Tibial nerve (tissue), 4 donors: ENCODE data around the gene SMYD3. TPM values are rescaled to one million over a fixed set of nuclear protein-coding genes. Genes with fewer than 3 reads are reported as not detected.
A peak's percentile ranks its signal among the peaks of the same experiment; 100 is the strongest.

ENCODE experiments used
- DNase-seq, 2 donors: peaks; one replicate each; pipeline ENCODE4 v3.0.0-alpha.2; 2019; ENCODE audit warnings: low spot score in 2 of 2
- H3K27ac ChIP-seq, 4 donors: fragments of 200-600 bp; sonication (generic) in 3 of 4; one replicate each; pipeline ENCODE4 v1.5.1; 2017 to 2019; ENCODE audit warnings: mild to moderate bottlenecking in 1 of 4
- H3K27me3 ChIP-seq, 2 donors: fragments of 200-600 bp; sonication (generic) in 1 of 2; one replicate each; pipeline versions ENCODE4 v1.5.1 to v1.6.0; 2017 to 2019
- H3K36me3 ChIP-seq, 3 donors: fragments of 200-600 bp; sonication (generic); one replicate each; pipeline ENCODE4 v1.5.1; 2018 to 2019
- H3K4me1 ChIP-seq, 4 donors: fragments of 200-600 bp; sonication (generic) in 3 of 4; one replicate each; pipeline ENCODE4 v1.5.1; 2017 to 2019
- H3K4me3 ChIP-seq, 4 donors: fragments of 200-600 bp; sonication (generic) in 3 of 4; one replicate each; pipeline ENCODE4 v1.5.1; 2017 to 2019; ENCODE audit warnings: mild to moderate bottlenecking in 1 of 4, moderate library complexity in 1 of 4
- H3K9me3 ChIP-seq, 4 donors: fragments of 200-600 bp; sonication (generic) in 3 of 4; one replicate each; pipeline ENCODE4 v1.5.1; 2017 to 2019
- EP300 ChIP-seq, 2 donors: sonication (generic); formaldehyde crosslinking; IDR thresholded peaks; one replicate each; pipeline ENCODE4 v1.6.1; 2017; ENCODE audit warnings: antibody characterized with exemption in 2 of 2, mild to moderate bottlenecking in 1 of 2
- POLR2A ChIP-seq, 2 donors: fragments of 450-650 bp; IDR thresholded peaks; one replicate each; pipeline ENCODE4 v1.6.1; 2017; ENCODE audit warnings: antibody characterized with exemption in 2 of 2, mild to moderate bottlenecking in 2 of 2, moderate library complexity in 2 of 2
- WGBS, 2 donors: methylation state at CpG; one replicate each; pipeline ENCODE4 v1.1.5; 2018; 5-methylcytosine and 5-hydroxymethylcytosine counted together
- total RNA-seq, 4 donors: library from RNA; depleted of rRNA; stranded (reverse); fragments of >200 nt; gene quantifications; one replicate each; pipeline ENCODE4 v1.1.0, GENCODE V29; 2016
- TF ChIP-seq, protein P1 (sequence below), 5 experiments: fragments of 200-600 bp in 3 of 5; fragments of 450-650 bp in 2 of 5; sonication (generic) in 3 of 5; IDR thresholded peaks; one replicate each; pipeline ENCODE4 v1.5.1; 2016 to 2019; ENCODE audit warnings: antibody characterized with exemption in 5 of 5, mild to moderate bottlenecking in 3 of 5, moderate library complexity in 2 of 5

Gene SMYD3
- total RNA-seq, 4 donors from 2014 or later: 22.2 to 30.3 (median 27.0) TPM

DNA sequence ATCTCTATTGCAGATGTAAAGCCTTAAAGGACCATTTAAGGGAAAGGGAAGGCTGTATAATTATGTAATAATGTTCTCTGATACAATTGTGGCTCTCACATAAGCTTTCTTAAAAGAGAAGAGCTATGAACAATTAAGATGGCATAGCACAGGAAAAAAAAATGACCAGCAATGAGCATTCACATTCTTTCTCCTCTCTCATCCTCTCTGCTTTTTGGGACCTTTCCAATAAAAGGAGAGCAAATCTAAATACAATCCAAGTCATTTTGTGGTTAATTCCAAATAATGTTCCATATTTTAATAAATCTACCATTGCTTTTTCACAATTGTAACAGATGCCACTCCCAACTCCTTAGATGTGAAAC lies 23.5 kb downstream of the SMYD3 start:
- TF ChIP-seq, protein P1, sequence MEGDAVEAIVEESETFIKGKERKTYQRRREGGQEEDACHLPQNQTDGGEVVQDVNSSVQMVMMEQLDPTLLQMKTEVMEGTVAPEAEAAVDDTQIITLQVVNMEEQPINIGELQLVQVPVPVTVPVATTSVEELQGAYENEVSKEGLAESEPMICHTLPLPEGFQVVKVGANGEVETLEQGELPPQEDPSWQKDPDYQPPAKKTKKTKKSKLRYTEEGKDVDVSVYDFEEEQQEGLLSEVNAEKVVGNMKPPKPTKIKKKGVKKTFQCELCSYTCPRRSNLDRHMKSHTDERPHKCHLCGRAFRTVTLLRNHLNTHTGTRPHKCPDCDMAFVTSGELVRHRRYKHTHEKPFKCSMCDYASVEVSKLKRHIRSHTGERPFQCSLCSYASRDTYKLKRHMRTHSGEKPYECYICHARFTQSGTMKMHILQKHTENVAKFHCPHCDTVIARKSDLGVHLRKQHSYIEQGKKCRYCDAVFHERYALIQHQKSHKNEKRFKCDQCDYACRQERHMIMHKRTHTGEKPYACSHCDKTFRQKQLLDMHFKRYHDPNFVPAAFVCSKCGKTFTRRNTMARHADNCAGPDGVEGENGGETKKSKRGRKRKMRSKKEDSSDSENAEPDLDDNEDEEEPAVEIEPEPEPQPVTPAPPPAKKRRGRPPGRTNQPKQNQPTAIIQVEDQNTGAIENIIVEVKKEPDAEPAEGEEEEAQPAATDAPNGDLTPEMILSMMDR (IDR thresholded peaks at IDR 0.05): no peak
- no peak for TF ChIP-seq EP300 (IDR thresholded peaks at IDR 0.05)
- TF ChIP-seq POLR2A (IDR thresholded peaks at IDR 0.05): no peak
- peak overlapping the region in 3 of 4 donors; percentile 0 to 59 (median 50) for H3K27ac ChIP-seq
- H3K9me3 ChIP-seq: no peaks in the 10 kb centered on the region
- H3K4me1 ChIP-seq: peaks cover 0 to 13% (median 0%) of the 10 kb centered on the region in 4 donors
- no peak for DNase-seq
- peak overlapping the region in 2 of 4 donors; percentile 7 to 23 for H3K4me3 ChIP-seq
- no peaks in the 10 kb centered on the region for H3K36me3 ChIP-seq
- H3K27me3 ChIP-seq: no peaks in the 10 kb centered on the region

DNA sequence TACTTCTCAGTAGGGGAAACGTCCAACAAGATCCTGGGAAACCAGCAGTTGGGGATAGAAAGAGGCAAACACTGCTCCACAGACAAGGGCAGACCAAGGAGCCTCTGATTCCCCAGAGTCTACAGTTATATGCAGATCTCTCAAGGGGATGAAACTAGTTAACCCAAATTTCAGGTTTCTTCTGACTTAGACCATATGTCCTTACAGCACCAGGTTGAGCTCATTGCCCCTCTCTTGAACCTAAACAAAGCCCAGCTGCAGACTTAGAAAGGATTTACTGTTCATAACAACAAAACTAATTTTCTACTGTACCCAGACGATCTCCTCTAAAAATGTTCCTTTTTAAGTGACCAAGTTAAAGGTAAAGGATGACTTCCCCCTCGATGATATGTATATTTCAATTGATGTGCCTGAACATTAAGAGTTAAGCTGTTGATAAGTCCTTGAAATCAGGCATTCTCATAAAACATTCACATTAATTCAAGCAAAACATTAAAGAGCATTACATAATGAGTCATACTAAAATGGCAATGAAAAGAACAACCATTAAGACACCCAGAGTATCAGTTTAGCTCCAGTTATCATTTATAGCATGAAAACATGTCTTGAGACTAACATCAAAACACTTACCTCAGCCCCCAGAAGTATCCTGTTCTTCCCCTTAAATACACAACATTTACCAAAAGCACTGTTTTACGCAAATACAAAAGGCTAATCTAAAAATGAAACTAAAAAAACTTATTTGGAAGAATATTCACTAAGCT lies 24.1 kb downstream of the SMYD3 start:
- peak overlapping the region in 2 of 4 donors; percentile 7 to 23 for H3K4me3 ChIP-seq
- H3K27ac ChIP-seq: peak overlapping the region in 3 of 4 donors; percentile 0 to 59 (median 50)
- no peaks in the 10 kb centered on the region for H3K9me3 ChIP-seq
- 31 to 37% methylated on average over 4 of the region's 4 CpGs for WGBS, 2 donors
- H3K36me3 ChIP-seq: no peaks in the 10 kb centered on the region
- no peak for TF ChIP-seq EP300 (IDR thresholded peaks at IDR 0.05)
- TF ChIP-seq, protein P1 (IDR thresholded peaks at IDR 0.05): no peak
- no peak for TF ChIP-seq POLR2A (IDR thresholded peaks at IDR 0.05)
- H3K27me3 ChIP-seq: no peaks in the 10 kb centered on the region
- DNase-seq: no peak
- H3K4me1 ChIP-seq: peaks cover 0 to 13% (median 0%) of the 10 kb centered on the region in 4 donors

DNA sequence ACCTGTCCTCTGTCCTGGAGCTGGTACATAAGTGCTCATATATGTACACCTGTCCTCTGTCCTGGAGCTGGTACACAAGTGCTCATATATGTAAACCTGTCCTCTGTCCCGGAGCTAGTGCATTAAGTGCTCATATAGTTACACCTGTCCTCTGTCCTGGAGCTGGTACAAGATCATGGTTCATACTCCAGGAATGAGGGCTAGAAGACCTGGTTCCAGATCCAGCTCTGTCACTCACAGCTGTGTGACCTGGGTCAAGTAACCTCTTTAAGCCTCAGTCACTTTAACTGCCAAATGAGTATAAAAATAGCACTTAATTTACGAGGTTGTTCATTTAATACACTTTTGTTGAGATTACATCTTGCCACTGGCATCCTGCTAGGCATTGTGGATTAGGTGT lies 28.0 kb downstream of the SMYD3 start:
- H3K4me3 ChIP-seq: no peak overlapping the region
- no peak for DNase-seq
- no peaks in the 10 kb centered on the region for H3K36me3 ChIP-seq
- TF ChIP-seq EP300 (IDR thresholded peaks at IDR 0.05) (no peak), POLR2A (IDR thresholded peaks at IDR 0.05) (no peak)
- TF ChIP-seq, protein P1 (IDR thresholded peaks at IDR 0.05): no peak
- WGBS, 2 donors: 93 to 94% methylated on average over 2 of the region's 2 CpGs
- H3K4me1 ChIP-seq: peaks cover 0 to 25% (median 2%) of the 10 kb centered on the region in 4 donors
- no peaks in the 10 kb centered on the region for H3K27me3 ChIP-seq
- H3K27ac ChIP-seq: no peak overlapping the region
- H3K9me3 ChIP-seq: no peaks in the 10 kb centered on the region

DNA sequence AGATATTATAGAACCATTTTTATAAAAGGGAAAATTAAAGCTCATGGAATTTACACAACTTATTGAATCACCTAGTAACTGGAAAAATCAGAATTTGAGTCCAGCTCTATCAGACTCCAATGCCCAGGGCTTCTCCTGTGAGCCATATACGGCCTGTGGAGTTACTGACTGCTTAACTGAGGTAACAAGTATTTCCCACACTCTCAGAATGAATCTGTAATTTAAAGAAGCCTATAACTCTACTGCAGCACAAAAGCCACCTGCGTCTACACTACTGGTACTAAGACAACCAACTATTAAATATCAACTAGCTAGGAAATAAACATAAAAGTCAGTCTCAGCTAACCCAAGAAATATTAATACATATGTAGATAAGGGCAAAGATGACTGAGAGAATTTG lies 29.4 kb downstream of the SMYD3 start:
- TF ChIP-seq POLR2A (IDR thresholded peaks at IDR 0.05): no peak
- TF ChIP-seq, protein P1 (IDR thresholded peaks at IDR 0.05): no peak
- TF ChIP-seq EP300 (IDR thresholded peaks at IDR 0.05): no peak
- Histone ChIP-seq H3K9me3 (no peaks in the 10 kb centered on the region), H3K27ac (peak overlapping the region; percentile 10 to 83 (median 60)), H3K27me3 (no peaks in the 10 kb centered on the region), H3K4me1 (peaks cover 0 to 13% (median 2%) of the 10 kb centered on the region in 4 donors), H3K36me3 (no peaks in the 10 kb centered on the region), H3K4me3 (no peak overlapping the region)
- DNase-seq: no peak
- 77 to 86% methylated on average over 2 of the region's 2 CpGs for WGBS, 2 donors

DNA sequence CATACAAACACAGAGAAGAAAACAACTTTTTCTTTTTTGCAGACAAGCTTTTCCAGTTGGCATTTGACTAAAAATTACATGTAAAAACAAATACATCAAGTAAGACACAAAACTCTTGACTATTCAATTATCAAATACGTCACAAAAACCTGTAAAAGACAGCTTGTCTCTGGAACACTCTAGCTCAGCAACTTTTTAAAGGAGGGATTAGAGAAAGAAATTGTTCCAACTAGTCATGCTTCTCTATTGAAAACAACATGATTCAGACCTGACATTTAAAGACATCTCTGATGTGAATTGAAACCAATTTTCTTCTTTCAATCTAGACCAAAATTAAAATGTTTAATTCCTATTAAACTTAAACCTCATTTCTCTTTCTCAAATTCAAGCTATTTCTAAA lies 30.3 kb downstream of the SMYD3 start:
- TF ChIP-seq, protein P1 (IDR thresholded peaks at IDR 0.05): no peak
- peak; percentile 22 to 58 for TF ChIP-seq EP300 (IDR thresholded peaks at IDR 0.05)
- TF ChIP-seq POLR2A (IDR thresholded peaks at IDR 0.05): no peak
- no peak overlapping the region for H3K4me3 ChIP-seq
- H3K36me3 ChIP-seq: no peaks in the 10 kb centered on the region
- H3K27me3 ChIP-seq: no peaks in the 10 kb centered on the region
- no peaks in the 10 kb centered on the region for H3K9me3 ChIP-seq
- peak overlapping the region; percentile 51 to 83 (median 68) for H3K27ac ChIP-seq
- 28 to 34% methylated on average over 1 of the region's 1 CpG for WGBS, 2 donors
- no peak for DNase-seq
- H3K4me1 ChIP-seq: peaks cover 0 to 16% (median 2%) of the 10 kb centered on the region in 4 donors
